Erythroblast (primary cell): ENCODE results near the gene CA10.

Experiments used
- GATA1 ChIP-seq: IDR thresholded peaks from 2 replicates; pipeline ENCODE4 v1.6.1; 2011; ENCODE audit warnings: low read depth, mild to moderate bottlenecking, control low read depth, low read length, moderate library complexity
- POLR2A ChIP-seq: IDR thresholded peaks from 2 replicates; pipeline ENCODE4 v1.6.1; 2011; ENCODE audit warnings: mild to moderate bottlenecking, low read length

DNA sequence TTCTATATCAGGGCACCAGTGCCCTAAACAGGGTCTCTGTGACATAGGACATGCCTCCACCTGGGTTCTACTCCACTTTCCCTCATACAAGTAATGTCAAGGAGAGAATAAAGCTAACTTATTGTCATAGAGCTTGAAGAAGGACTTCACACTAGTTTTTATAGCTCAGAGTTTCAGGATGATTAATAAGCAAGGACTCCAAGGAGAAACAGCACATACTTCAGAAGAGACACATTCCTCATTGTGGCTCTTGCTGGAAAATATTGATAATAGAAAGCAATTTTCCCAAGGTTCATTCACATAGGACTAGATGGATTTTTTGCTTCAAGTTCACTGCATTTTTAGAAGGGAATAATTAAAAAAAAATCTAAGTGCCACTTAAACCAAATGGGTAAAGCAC lies 133.3 kb downstream of the CA10 start:
- TF ChIP-seq POLR2A (no peak), GATA1 (no peak)
